SJCRH30 (cell line): ENCODE results near the gene TRIOBP. TPM values are rescaled to one million over a fixed set of nuclear protein-coding genes. Genes with fewer than 3 reads are reported as not detected.

Source experiments
- total RNA-seq: library from RNA; depleted of rRNA; stranded (reverse); fragments of >200 nt; shearing (Covaris generic); gene quantifications from 2 replicates; pipeline ENCODE4 v1.2.3, GENCODE V29; 2014; rRNA removed

TRIOBP gene
- total RNA-seq, 1 experiment from 2014 or later: 16.8 TPM

Other genes with a start within 250 kb of the TRIOBP start
- gene MFNG, start 210.7 kb upstream of the TRIOBP start, total RNA-seq: 0.36 and 1.1 TPM in 2 replicates
- 28.9 and 30.9 TPM in 2 replicates for gene CARD10, start 177.6 kb upstream of the TRIOBP start, total RNA-seq
- gene CDC42EP1, start 136.6 kb upstream of the TRIOBP start, total RNA-seq: 11.9 and 12.4 TPM in 2 replicates
- gene LGALS2, start 117.0 kb upstream of the TRIOBP start, total RNA-seq: not detected in 2 replicates
- 25.1 and 34.1 TPM in 2 replicates for gene GGA1, start 88.2 kb upstream of the TRIOBP start, total RNA-seq
- gene SH3BP1, start 57.4 kb upstream of the TRIOBP start, total RNA-seq: 6.1 and 6.3 TPM in 2 replicates
- gene PDXP, start 38.3 kb upstream of the TRIOBP start, total RNA-seq: 43.3 and 48.3 TPM in 2 replicates
- 671 and 890 TPM in 2 replicates for gene LGALS1, start 21.4 kb upstream of the TRIOBP start, total RNA-seq
- 26.2 and 28.3 TPM in 2 replicates for gene NOL12, start 10.7 kb upstream of the TRIOBP start, total RNA-seq
- 14.2 and 15.0 TPM in 2 replicates for gene GCAT, start 110.9 kb downstream of the TRIOBP start, total RNA-seq
- not detected in 2 replicates for gene GALR3, start 126.3 kb downstream of the TRIOBP start, total RNA-seq
- 17.1 and 18.2 TPM in 2 replicates for gene ANKRD54, start 147.3 kb downstream of the TRIOBP start, total RNA-seq
- gene EIF3L, start 152.4 kb downstream of the TRIOBP start, total RNA-seq: 647 and 707 TPM in 2 replicates
- 16.8 and 18.0 TPM in 2 replicates for gene MICALL1, start 209.2 kb downstream of the TRIOBP start, total RNA-seq